ENCODE data around the gene TRAPPC5.

The TRAPPC5 gene

GRCh38 chr19:7645656-7646425, 34.8 kb upstream of the TRAPPC5 start:
- DNase-seq (ENCODE audit: low read depth), result no peak

- no peak for DNase-seq (ENCODE audit: low read depth)
Measured at GRCh38 chr19:7646426-7646700, 34.3 kb upstream of the TRAPPC5 start.

GRCh38 chr19:7647156-7647555, 33.5 kb upstream of the TRAPPC5 start:
- no peak for DNase-seq (ENCODE audit: low read depth)

GRCh38 chr19:7648265-7649014, 32.2 kb upstream of the TRAPPC5 start:
- DNase-seq (ENCODE audit: low read depth), result no peak

DNA sequence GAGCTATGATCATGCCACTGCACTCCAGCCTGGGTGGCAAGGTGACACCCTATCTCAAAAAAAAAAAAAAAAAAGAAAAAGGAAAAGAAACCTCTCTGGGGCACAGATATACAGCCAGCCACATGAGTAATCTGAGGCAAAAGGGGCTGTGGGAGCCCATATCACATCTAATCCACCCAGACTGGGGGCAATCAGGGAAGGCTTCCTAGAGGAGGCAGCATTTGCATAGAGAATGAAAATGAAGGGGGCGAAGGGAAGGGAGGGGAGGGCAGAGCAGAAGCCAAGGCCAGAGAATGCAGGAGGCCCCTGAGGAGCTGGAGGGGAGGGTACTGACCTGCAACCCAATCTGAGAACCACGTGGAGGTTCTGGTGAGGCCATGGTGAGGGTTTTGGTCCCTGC, 30.5 kb upstream of the TRAPPC5 start:
- DNase-seq (ENCODE audit: low read depth), result no peak

DNA sequence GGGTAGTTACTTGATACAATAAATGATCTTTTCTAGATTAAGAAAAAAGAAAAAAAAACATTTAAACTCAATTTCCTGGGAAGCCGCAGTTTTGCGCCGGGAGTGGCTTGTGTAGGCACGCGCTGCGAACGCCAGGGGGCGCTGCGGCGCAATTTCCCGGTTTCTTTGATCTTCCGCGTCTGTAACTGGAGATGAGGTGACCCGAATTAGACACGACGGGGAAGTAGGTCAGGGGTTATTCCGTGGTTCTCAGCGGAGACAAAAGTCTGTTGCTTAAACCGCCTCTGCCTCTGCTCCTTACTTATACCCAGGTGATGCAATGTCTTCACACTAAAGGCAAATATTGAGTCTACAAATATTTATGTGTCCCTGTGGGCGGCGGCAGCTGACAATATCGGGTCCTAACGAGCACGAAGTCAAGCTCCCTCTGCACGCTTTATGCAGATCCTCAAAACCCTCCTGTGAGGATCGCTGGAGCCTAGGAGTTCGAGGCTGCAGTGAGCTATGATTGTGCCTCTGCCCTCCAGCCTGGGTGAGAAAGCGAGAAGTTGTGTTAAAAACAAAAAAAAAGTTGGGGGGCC, 28.5 kb upstream of the TRAPPC5 start:
- peak; percentile 72 for DNase-seq (ENCODE audit: low read depth)

GRCh38 chr19:7654401-7654800, 26.2 kb upstream of the TRAPPC5 start:
- DNase-seq (ENCODE audit: low read depth), result peak; percentile 27

DNA sequence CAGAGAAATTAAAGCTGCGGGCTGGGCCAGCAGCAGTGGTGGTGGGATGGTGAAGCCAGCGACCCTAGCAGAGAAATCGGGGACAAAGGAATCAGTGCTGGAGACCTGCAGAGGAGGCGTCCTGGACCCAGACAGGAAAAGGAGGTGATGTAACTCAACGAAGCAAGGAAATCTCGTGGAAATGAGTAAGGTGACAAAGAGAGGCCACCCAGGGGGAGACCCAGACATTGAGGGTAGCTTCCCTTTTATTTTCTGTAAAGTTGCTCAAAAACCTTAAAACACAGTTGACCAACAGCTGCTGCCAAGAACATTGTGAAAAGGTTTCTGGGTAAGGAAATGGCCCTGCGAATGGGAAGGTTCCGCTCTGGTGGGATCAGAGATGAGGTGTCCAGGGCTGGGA, 25.1 kb upstream of the TRAPPC5 start:
- DNase-seq (ENCODE audit: low read depth), result no peak

DNA sequence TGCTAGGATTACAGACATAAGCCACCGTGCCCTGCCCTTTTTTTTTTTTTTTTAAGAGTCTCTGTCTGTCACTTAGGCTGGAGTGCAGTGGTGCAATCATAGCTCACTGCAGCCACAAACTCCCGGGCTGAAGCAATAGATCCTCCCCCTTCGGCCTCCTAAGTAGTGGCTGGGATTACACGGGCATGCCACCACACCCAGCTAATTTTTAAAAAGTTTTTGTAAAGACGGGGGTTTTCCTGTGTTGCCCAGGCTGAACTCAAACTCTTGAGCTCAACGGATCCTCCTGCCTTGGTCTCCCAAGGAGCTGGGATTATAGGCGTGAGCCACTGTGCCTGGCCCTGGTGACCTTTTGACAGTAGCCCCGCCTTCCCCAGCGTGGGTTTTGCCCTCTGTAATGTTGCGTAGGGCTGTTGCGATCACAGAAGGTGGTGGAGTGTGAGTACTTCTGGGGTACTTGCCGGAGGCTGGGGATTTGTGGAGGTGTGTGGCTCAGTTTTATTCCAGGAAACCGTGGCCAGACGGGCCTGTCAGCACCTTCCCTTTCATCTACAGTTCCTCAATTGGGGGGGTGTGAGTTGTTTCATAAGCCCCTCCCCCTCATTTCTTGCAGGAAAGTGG, 23.4 kb upstream of the TRAPPC5 start:
- DNase-seq (ENCODE audit: low read depth), result no peak

- DNase-seq (ENCODE audit: low read depth), result no peak
Measured at GRCh38 chr19:7658219-7658686, 22.4 kb upstream of the TRAPPC5 start.

GRCh38 chr19:7661744-7662538, 18.7 kb upstream of the TRAPPC5 start:
- DNase-seq (ENCODE audit: low read depth), result no peak

- no peak for DNase-seq (ENCODE audit: low read depth)
Measured at GRCh38 chr19:7662657-7663056, 18.0 kb upstream of the TRAPPC5 start.

GRCh38 chr19:7663706-7664105, 16.9 kb upstream of the TRAPPC5 start:
- no peak for DNase-seq (ENCODE audit: low read depth)

DNA sequence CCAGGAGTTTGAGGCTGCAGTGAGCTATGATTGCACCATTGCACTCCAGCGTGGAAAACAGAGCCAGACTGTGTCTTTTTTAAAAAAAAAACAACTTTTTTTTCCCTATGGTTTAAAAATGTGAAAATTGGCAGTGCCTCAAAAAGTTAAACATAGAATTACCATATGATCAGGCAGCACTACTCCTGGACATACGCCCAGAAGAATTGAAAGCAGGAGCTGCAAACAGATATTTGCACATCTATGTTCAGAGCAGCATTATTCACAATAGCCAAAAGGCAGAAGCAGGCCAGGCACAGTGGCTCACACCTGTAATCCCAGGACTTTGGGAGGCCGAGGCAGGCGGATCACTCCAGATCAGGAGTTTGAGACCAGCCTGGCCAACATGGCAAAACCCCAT, 15.6 kb upstream of the TRAPPC5 start:
- DNase-seq (ENCODE audit: low read depth), result no peak

DNA sequence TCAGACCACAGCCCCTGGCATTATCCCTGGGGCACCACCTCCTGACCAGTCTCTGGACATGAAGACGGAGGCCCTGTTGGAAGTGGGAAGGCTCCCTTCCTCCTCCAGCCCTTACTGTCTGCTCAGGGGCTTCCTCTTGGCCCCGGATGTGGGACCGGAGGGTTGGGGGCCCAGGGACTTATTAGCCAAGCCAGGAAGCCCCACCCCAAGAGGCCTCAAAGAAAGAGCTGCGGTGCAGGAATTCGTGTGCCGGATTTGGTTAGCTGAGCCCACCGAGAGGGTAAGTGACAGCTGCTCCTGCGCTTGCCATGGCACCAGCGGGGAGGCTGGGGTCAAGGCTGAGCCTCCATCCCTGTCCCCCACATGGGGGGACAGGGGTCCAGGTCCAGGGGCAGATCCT, 11.8 kb upstream of the TRAPPC5 start, which contains the start of gene RETN:
TSS of gene RETN (plus strand) at position 208 of the 400 bp plus-strand sequence. CDS start 278 bp downstream, outside the sequence.
- DNase-seq (ENCODE audit: low read depth), result no peak

DNA sequence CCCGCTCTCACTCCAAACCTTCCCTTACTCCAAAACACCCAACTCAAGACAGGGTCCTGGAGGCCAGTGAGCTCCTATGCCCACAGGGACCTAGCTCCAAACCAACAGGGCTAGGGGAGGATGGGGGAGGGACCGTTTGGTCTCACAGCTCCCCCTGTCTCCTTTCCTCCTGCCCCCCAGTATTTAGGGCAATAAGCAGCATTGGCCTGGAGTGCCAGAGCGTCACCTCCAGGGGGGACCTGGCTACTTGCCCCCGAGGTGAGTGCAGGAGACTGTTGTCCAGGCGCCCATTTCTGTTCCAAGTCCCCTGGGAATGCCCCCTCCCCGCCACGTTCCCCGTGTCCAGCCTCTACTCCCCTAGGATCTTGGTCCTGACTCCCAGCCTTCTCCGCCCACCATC, 11.0 kb upstream of the TRAPPC5 start:
- DNase-seq (ENCODE audit: low read depth), result no peak

GRCh38 chr19:7670150-7670783, 10.4 kb upstream of the TRAPPC5 start:
- DNase-seq (ENCODE audit: low read depth), result no peak

DNA sequence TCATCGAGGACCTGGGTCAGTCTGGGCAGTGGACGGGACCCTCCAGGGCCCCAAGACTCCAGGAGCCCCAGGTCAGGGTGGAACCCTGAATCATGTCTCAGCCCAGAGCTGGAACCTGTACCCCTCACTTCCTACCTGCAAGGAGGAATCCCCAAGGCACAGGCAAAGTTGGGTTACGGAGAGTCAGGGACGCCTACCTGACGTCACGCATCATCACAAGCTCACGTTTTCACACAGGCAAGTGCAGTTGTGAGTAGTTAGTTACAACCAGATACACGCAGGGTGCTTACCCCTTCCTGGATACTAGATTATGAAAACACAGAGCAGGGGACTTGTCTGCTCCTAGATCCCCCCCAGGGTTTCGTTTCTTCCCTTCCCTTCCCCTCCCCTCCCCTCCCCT, 9.8 kb upstream of the TRAPPC5 start:
- no peak for DNase-seq (ENCODE audit: low read depth)

- no peak for DNase-seq (ENCODE audit: low read depth)
Measured at GRCh38 chr19:7672522-7672921, 8.1 kb upstream of the TRAPPC5 start.

DNA sequence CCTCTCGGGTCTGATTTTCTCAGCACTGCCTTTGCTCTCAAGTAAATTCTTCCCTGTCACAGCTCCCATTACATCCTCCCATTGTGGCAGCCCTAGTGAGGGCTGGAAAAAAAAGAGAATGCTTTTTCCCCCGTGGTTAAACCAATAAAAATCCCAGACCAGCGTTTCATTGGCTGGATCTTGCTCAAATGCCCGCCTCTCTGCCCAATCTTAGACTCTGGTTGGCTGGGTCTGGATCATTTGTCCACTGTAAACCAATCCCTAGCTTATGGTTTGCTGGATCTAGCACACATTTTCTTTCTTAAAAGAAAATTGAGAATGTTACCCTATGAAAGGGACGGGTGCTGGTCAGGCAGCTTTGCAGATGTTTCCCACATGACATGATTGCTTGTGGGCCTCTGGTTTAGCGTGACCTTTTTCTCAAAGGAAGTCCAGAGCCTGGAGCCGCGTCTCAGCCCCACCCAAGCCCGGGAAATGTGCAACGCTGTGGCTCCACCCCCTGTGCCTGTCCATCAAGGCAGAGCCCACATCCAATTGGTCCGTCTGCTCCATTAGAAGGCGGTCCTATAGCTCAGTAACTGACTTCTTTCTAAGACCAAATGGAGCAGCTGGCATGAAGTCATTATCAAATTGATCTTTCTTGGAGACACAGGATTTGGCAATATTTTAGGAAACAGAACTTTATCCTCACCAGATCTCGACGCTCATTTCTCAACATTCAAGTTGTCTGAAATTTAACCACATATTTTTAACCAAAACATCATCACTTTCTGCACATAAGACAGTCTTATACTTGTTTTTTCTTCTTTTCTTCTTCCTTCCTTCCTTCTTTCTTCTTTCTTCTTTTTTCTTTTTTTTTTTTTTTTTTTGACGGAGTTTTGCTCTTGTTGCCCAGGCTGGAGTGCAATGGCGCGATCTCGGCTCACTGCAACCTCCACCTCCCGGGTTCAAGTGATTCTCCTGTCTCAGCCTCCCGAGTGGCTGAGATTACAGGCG, 6.3 kb upstream of the TRAPPC5 start:
- peak; percentile 82 for DNase-seq (ENCODE audit: low read depth)
